Ishikawa (cell line): ENCODE data around the gene HMOX1.

Source experiments
- CEBPB ChIP-seq: IDR thresholded peaks from 2 replicates; pipeline ENCODE4 v1.6.1; 2012
- CREB1 ChIP-seq: IDR thresholded peaks from 2 replicates; pipeline ENCODE4 v1.6.1; 2012; ENCODE audit warnings: low read depth
- EGR1 ChIP-seq: IDR thresholded peaks from 2 replicates; pipeline ENCODE4 v1.6.1; 2012
- EP300 ChIP-seq: IDR thresholded peaks from 2 replicates; pipeline ENCODE4 v1.6.1; 2012; ENCODE audit warnings: borderline replicate concordance
- FOXM1 ChIP-seq: IDR thresholded peaks from 2 replicates; pipeline ENCODE4 v1.6.1; 2012; ENCODE audit warnings: low read depth, borderline replicate concordance
- MAX ChIP-seq: IDR thresholded peaks from 2 replicates; pipeline ENCODE4 v1.6.1; 2012
- NFIC ChIP-seq: IDR thresholded peaks from 2 replicates; pipeline ENCODE4 v1.6.1; 2012
- RAD21 ChIP-seq: IDR thresholded peaks from 2 replicates; pipeline ENCODE4 v1.6.1; 2012; ENCODE audit warnings: low read depth
- REST ChIP-seq: IDR thresholded peaks from 2 replicates; pipeline ENCODE4 v1.6.1; 2012; ENCODE audit warnings: low read depth, mild to moderate bottlenecking
- TAF1 ChIP-seq: IDR thresholded peaks from 2 replicates; pipeline ENCODE4 v1.6.1; 2012; ENCODE audit warnings: low read depth, mild to moderate bottlenecking
- TCF12 ChIP-seq: IDR thresholded peaks from 2 replicates; pipeline ENCODE4 v1.6.1; 2012; ENCODE audit warnings: low read depth
- TEAD4 ChIP-seq: IDR thresholded peaks from 2 replicates; pipeline ENCODE4 v1.6.1; 2012
- USF1 ChIP-seq: IDR thresholded peaks from 2 replicates; pipeline ENCODE4 v1.6.1; 2012
- YY1 ChIP-seq: IDR thresholded peaks from 2 replicates; pipeline ENCODE4 v1.6.1; 2012; ENCODE audit warnings: low read depth
- ZBTB7A ChIP-seq: IDR thresholded peaks from 2 replicates; pipeline ENCODE4 v1.6.1; 2012; ENCODE audit warnings: low read depth

The HMOX1 gene

GRCh38 chr22:35417606-35418005 is 36.7 kb downstream of the HMOX1 start:
- no peak for TF ChIP-seq EP300
- TF ChIP-seq TAF1, result no peak
- TF ChIP-seq MAX, result no peak
- TF ChIP-seq CEBPB, result no peak
- no peak for TF ChIP-seq NFIC
- no peak for TF ChIP-seq YY1

GRCh38 chr22:35418088-35418487 is 37.2 kb downstream of the HMOX1 start:
- TF ChIP-seq CEBPB (0 out of 2 replicates have a peak, but pooled peaks have one; percentile 17), TCF12 (no peak)

GRCh38 chr22:35418731-35419130 is 37.8 kb downstream of the HMOX1 start:
- TF ChIP-seq ZBTB7A (no peak), TAF1 (no peak), CREB1 (no peak), RAD21 (no peak), MAX (no peak), TEAD4 (no peak), TCF12 (no peak)

GRCh38 chr22:35419756-35420155 is 38.9 kb downstream of the HMOX1 start:
- TF ChIP-seq TAF1, result no peak
- TF ChIP-seq TCF12, result no peak
- TF ChIP-seq CREB1, result no peak
- no peak for TF ChIP-seq YY1
- TF ChIP-seq MAX, result no peak
- no peak for TF ChIP-seq ZBTB7A
- TF ChIP-seq FOXM1, result no peak
- no peak for TF ChIP-seq RAD21
- no peak for TF ChIP-seq USF1
- TF ChIP-seq EGR1, result no peak
- no peak for TF ChIP-seq EP300
- TF ChIP-seq REST, result no peak
- no peak for TF ChIP-seq CEBPB
- no peak for TF ChIP-seq NFIC
- TF ChIP-seq TEAD4, result no peak

GRCh38 chr22:35421121-35421520 is 40.2 kb downstream of the HMOX1 start:
- no peak for TF ChIP-seq EP300
- TF ChIP-seq TCF12, result no peak
- TF ChIP-seq CREB1, result no peak
- no peak for TF ChIP-seq TAF1
- TF ChIP-seq TEAD4, result no peak
- no peak for TF ChIP-seq FOXM1
- no peak for TF ChIP-seq ZBTB7A
- TF ChIP-seq CEBPB, result no peak
- no peak for TF ChIP-seq USF1
- no peak for TF ChIP-seq RAD21
- TF ChIP-seq NFIC, result no peak
- TF ChIP-seq MAX, result no peak

GRCh38 chr22:35422145-35422544 is 41.2 kb downstream of the HMOX1 start:
- TF ChIP-seq YY1, result no peak
- no peak for TF ChIP-seq EP300
- no peak for TF ChIP-seq EGR1
- TF ChIP-seq FOXM1, result no peak
- no peak for TF ChIP-seq USF1
- TF ChIP-seq TEAD4, result no peak
- TF ChIP-seq CEBPB, result no peak
- TF ChIP-seq MAX, result no peak
- no peak for TF ChIP-seq RAD21
- TF ChIP-seq NFIC, result no peak
- TF ChIP-seq ZBTB7A, result no peak
- TF ChIP-seq TAF1, result no peak
- no peak for TF ChIP-seq CREB1
- TF ChIP-seq TCF12, result no peak
- no peak for TF ChIP-seq REST
